ENCODE data around the gene ACE.

DNA sequence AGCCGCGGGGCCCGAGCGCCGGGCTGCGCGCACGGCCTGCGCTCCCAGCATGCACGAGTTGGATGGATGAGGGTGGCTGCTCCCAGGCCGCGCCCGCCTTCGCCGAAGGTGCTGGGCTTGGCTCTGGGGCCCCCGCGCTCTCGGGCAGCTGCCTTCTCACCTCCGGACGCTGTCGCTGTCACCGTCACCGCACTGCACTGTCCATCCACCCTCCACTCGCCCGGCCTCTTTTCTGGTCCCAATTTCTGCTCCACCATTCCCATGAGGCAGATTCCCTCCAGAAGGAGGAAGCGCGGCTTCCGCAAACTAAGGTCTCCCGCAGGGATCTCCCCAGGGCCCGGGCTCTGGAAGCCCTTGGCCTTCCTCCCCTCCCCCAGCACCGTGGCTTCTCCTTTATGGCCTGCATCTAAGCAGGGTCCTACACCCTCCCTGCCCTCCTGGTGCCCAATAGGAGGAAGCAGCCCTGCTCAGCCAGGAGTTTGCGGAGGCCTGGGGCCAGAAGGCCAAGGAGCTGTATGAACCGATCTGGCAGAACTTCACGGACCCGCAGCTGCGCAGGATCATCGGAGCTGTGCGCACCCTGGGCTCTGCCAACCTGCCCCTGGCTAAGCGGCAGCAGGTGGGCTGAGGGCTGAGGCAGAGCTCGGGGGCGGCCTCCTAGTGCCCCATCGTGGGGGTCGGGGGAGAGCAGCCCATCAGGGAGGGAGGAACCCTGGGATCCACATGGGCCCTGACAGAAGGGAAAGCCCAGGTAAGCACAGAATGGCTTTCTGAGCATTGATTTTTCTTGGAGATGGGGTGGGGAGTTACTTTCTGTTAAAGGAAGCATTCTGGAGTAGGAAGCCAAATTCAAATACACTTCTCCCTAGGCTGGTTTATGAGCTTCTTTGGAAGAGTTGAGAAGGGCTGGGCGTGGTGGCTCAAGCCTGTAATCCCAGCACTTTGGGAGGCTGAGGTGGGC, 899 bp downstream of the ACE start:
- TF ChIP-seq POLR2A (IDR thresholded peaks at IDR 0.05) (no peak), EP300 (IDR thresholded peaks at IDR 0.05) (no peak), POLR2AphosphoS5 (IDR thresholded peaks at IDR 0.05) (no peak)
- TF ChIP-seq, protein P1, sequence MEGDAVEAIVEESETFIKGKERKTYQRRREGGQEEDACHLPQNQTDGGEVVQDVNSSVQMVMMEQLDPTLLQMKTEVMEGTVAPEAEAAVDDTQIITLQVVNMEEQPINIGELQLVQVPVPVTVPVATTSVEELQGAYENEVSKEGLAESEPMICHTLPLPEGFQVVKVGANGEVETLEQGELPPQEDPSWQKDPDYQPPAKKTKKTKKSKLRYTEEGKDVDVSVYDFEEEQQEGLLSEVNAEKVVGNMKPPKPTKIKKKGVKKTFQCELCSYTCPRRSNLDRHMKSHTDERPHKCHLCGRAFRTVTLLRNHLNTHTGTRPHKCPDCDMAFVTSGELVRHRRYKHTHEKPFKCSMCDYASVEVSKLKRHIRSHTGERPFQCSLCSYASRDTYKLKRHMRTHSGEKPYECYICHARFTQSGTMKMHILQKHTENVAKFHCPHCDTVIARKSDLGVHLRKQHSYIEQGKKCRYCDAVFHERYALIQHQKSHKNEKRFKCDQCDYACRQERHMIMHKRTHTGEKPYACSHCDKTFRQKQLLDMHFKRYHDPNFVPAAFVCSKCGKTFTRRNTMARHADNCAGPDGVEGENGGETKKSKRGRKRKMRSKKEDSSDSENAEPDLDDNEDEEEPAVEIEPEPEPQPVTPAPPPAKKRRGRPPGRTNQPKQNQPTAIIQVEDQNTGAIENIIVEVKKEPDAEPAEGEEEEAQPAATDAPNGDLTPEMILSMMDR (IDR thresholded peaks at IDR 0.05): no peak

Measured in gastroesophageal sphincter (tissue), 3 donors.